ENCODE measurements around the gene GRPEL2.

GRPEL2 gene

GRCh38 chr5:149313151-149313841 is 32.0 kb upstream of the GRPEL2 start:
- H3K27ac ChIP-seq: no peak overlapping the region
- no peak overlapping the region for H3K4me3 ChIP-seq
- H3K4me1 ChIP-seq: peaks cover 15 to 47% (median 39%) of the 10 kb centered on the region in 10 experiments
- no peak for TF ChIP-seq Cebpa-rat (IDR thresholded peaks at IDR 0.05)
- 0 out of 22 replicates have a peak overlapping the region, but pooled peaks of 1 of the 11 experiments have one; percentile 4 for H3K4me2 ChIP-seq
- H3K27me3 ChIP-seq: no peaks in the 10 kb centered on the region
- no peaks in the 10 kb centered on the region for H4K20me1 ChIP-seq
- H3K36me3 ChIP-seq: peaks cover 0 to 13% (median 0%) of the 10 kb centered on the region in 11 experiments; a peak in 2 of 22 replicates
- no peak overlapping the region for H3K9ac ChIP-seq
- H3K9me3 ChIP-seq (replicated peaks in 1 of 11): no peaks in the 10 kb centered on the region

- Histone ChIP-seq H3K27me3 (no peaks in the 10 kb centered on the region), H3K4me1 (peaks cover 10 to 42% (median 32%) of the 10 kb centered on the region in 10 experiments), H3K4me2 (no peak overlapping the region), H3K27ac (no peak overlapping the region), H4K20me1 (no peaks in the 10 kb centered on the region), H3K4me3 (no peak overlapping the region), H3K36me3 (peaks cover 0 to 23% (median 3%) of the 10 kb centered on the region in 11 experiments; a peak in 9 of 22 replicates), H3K9me3 (replicated peaks in 1 of 11) (no peaks in the 10 kb centered on the region), H3K9ac (no peak overlapping the region)
- TF ChIP-seq Cebpa-rat (IDR thresholded peaks at IDR 0.05): no peak
Observed at GRCh38 chr5:149314571-149315111, 30.7 kb upstream of the GRPEL2 start.

GRCh38 chr5:149315753-149316152 is 29.5 kb upstream of the GRPEL2 start:
- H3K4me1 ChIP-seq: peaks cover 9 to 32% (median 23%) of the 10 kb centered on the region in 10 experiments; a peak in 19 of 20 replicates
- TF ChIP-seq Cebpa-rat (IDR thresholded peaks at IDR 0.05): no peak
- no peak overlapping the region for H3K27ac ChIP-seq
- H4K20me1 ChIP-seq: no peaks in the 10 kb centered on the region
- H3K4me3 ChIP-seq: no peak overlapping the region
- no peak overlapping the region for H3K9ac ChIP-seq
- no peaks in the 10 kb centered on the region for H3K27me3 ChIP-seq
- peaks cover 0 to 27% (median 7%) of the 10 kb centered on the region in 11 experiments; a peak in 10 of 22 replicates for H3K36me3 ChIP-seq
- H3K9me3 ChIP-seq (replicated peaks in 1 of 11): no peaks in the 10 kb centered on the region
- H3K4me2 ChIP-seq: no peak overlapping the region

- Histone ChIP-seq H4K20me1 (no peaks in the 10 kb centered on the region), H3K9ac (peak overlapping the region in 3 of 11 experiments; percentile 22 to 38 (median 28); a peak in 3 of 22 replicates), H3K4me2 (no peak overlapping the region), H3K27me3 (no peaks in the 10 kb centered on the region), H3K4me1 (peaks cover 0 to 19% (median 11%) of the 10 kb centered on the region in 10 experiments; a peak in 9 of 20 replicates), H3K36me3 (peaks cover 0 to 26% (median 7%) of the 10 kb centered on the region in 11 experiments; a peak in 10 of 22 replicates), H3K4me3 (no peak overlapping the region), H3K27ac (peak overlapping the region in 9 of 11 experiments; percentile 8 to 63 (median 45); a peak in 13 of 22 replicates), H3K9me3 (replicated peaks in 1 of 11) (no peaks in the 10 kb centered on the region)
- no peak for TF ChIP-seq Cebpa-rat (IDR thresholded peaks at IDR 0.05)
Observed at GRCh38 chr5:149317281-149318048, 27.8 kb upstream of the GRPEL2 start.

GRCh38 chr5:149319174-149319573 is 26.1 kb upstream of the GRPEL2 start:
- H3K9me3 ChIP-seq (replicated peaks in 1 of 11): peaks cover 0 to 3% (median 0%) of the 10 kb centered on the region in 11 experiments; a peak in 1 of 22 replicates
- H3K27ac ChIP-seq: no peak overlapping the region
- H4K20me1 ChIP-seq: no peaks in the 10 kb centered on the region
- H3K4me3 ChIP-seq: no peak overlapping the region
- no peak for TF ChIP-seq Cebpa-rat (IDR thresholded peaks at IDR 0.05)
- H3K4me2 ChIP-seq: no peak overlapping the region
- H3K27me3 ChIP-seq: no peaks in the 10 kb centered on the region
- no peak overlapping the region for H3K9ac ChIP-seq
- peaks cover 0 to 42% (median 11%) of the 10 kb centered on the region in 11 experiments; a peak in 12 of 22 replicates for H3K36me3 ChIP-seq
- H3K4me1 ChIP-seq: peaks cover 0 to 17% (median 8%) of the 10 kb centered on the region in 10 experiments; a peak in 9 of 20 replicates

GRCh38 chr5:149320791-149321330 is 24.4 kb upstream of the GRPEL2 start:
- Histone ChIP-seq H3K9ac (no peak overlapping the region; a peak in 2 of 22 replicates), H3K27ac (peak overlapping the region in 1 of 11 experiments; percentile 14; a peak in 1 of 22 replicates), H3K27me3 (no peaks in the 10 kb centered on the region), H4K20me1 (no peaks in the 10 kb centered on the region), H3K9me3 (replicated peaks in 1 of 11) (peaks cover 0 to 4% (median 0%) of the 10 kb centered on the region in 11 experiments; a peak in 2 of 22 replicates), H3K4me2 (peak overlapping the region in 2 of 11 experiments; percentile 21 to 34; a peak in 2 of 22 replicates), H3K36me3 (peaks cover 0 to 58% (median 11%) of the 10 kb centered on the region in 11 experiments; a peak in 12 of 22 replicates), H3K4me1 (peaks cover 0 to 17% (median 8%) of the 10 kb centered on the region in 10 experiments; a peak in 9 of 20 replicates), H3K4me3 (no peak overlapping the region)
- no peak for TF ChIP-seq Cebpa-rat (IDR thresholded peaks at IDR 0.05)

GRCh38 chr5:149322518-149322917 is 22.8 kb upstream of the GRPEL2 start:
- no peaks in the 10 kb centered on the region for H3K27me3 ChIP-seq
- no peaks in the 10 kb centered on the region for H4K20me1 ChIP-seq
- no peak overlapping the region for H3K4me2 ChIP-seq
- H3K36me3 ChIP-seq: peaks cover 0 to 62% (median 12%) of the 10 kb centered on the region in 11 experiments; a peak in 12 of 22 replicates
- H3K4me3 ChIP-seq: no peak overlapping the region
- no peak overlapping the region for H3K27ac ChIP-seq
- TF ChIP-seq Cebpa-rat (IDR thresholded peaks at IDR 0.05): no peak
- H3K9me3 ChIP-seq (replicated peaks in 1 of 11): peaks cover 0 to 4% (median 0%) of the 10 kb centered on the region in 11 experiments; a peak in 2 of 22 replicates
- H3K4me1 ChIP-seq: peaks cover 0 to 17% (median 8%) of the 10 kb centered on the region in 10 experiments; a peak in 9 of 20 replicates
- H3K9ac ChIP-seq: 0 out of 22 replicates have a peak overlapping the region, but pooled peaks of 1 of the 11 experiments have one; percentile 18

- Histone ChIP-seq H3K4me1 (peaks cover 0 to 17% (median 8%) of the 10 kb centered on the region in 10 experiments; a peak in 7 of 20 replicates), H3K4me3 (no peak overlapping the region), H3K4me2 (peak overlapping the region in 1 of 11 experiments; percentile 9; a peak in 1 of 22 replicates), H3K27me3 (no peaks in the 10 kb centered on the region), H3K9ac (peak overlapping the region in 1 of 11 experiments; percentile 18; a peak in 1 of 22 replicates), H3K27ac (no peak overlapping the region), H3K36me3 (peaks cover 0 to 62% (median 12%) of the 10 kb centered on the region in 11 experiments; a peak in 12 of 22 replicates), H3K9me3 (replicated peaks in 1 of 11) (peaks cover 0 to 4% (median 0%) of the 10 kb centered on the region in 11 experiments; a peak in 2 of 22 replicates), H4K20me1 (no peaks in the 10 kb centered on the region)
- TF ChIP-seq Cebpa-rat (IDR thresholded peaks at IDR 0.05): no peak
Observed at GRCh38 chr5:149323210-149323609, 22.1 kb upstream of the GRPEL2 start.
